ENCODE results near the gene CHI3L1. TPM values are rescaled to one million over a fixed set of nuclear protein-coding genes. Genes with fewer than 3 reads are reported as not detected.

The CHI3L1 gene
- total RNA-seq, 2 donors from 2014 or later: 0.85 to 9.4 TPM

GRCh38 chr1:203187689-203188264 is 1.3 kb upstream of the CHI3L1 start:
- TF ChIP-seq CTCF (IDR thresholded peaks at IDR 0.05): no peak
- Histone ChIP-seq H3K4me1 (peaks cover 0 to 7% of the 10 kb centered on the region in 2 donors), H3K27ac (no peak overlapping the region), H3K36me3 (no peaks in the 10 kb centered on the region), H3K4me3 (no peak overlapping the region), H3K27me3 (no peaks in the 10 kb centered on the region), H3K9me3 (no peaks in the 10 kb centered on the region)
- DNase-seq (ENCODE audit: low spot score): no peak

GRCh38 chr1:203187304-203187685 is 791 bp upstream of the CHI3L1 start:
- peaks cover 0 to 7% of the 10 kb centered on the region in 2 donors for H3K4me1 ChIP-seq

GRCh38 chr1:203186091-203186445 is 436 bp downstream of the CHI3L1 start:
- Histone ChIP-seq H3K27ac (no peak overlapping the region), H3K4me1 (peaks cover 0 to 7% of the 10 kb centered on the region in 2 donors), H3K27me3 (no peaks in the 10 kb centered on the region), H3K36me3 (no peaks in the 10 kb centered on the region), H3K9me3 (no peaks in the 10 kb centered on the region), H3K4me3 (no peak overlapping the region)
- no peak for DNase-seq (ENCODE audit: low spot score)
- TF ChIP-seq CTCF (IDR thresholded peaks at IDR 0.05): no peak

More at GRCh38 chr1:203187304-203187685, 791 bp upstream of the CHI3L1 start:
- no peak for DNase-seq (ENCODE audit: low spot score)
- no peak overlapping the region for H3K27ac ChIP-seq
- no peaks in the 10 kb centered on the region for H3K9me3 ChIP-seq
- no peaks in the 10 kb centered on the region for H3K27me3 ChIP-seq
- TF ChIP-seq CTCF (IDR thresholded peaks at IDR 0.05): no peak
- no peak overlapping the region for H3K4me3 ChIP-seq
- no peaks in the 10 kb centered on the region for H3K36me3 ChIP-seq

- H3K27me3 ChIP-seq: no peaks in the 10 kb centered on the region
- H3K4me1 ChIP-seq: peaks cover 0 to 7% of the 10 kb centered on the region in 2 donors
- TF ChIP-seq CTCF (IDR thresholded peaks at IDR 0.05): no peak
- no peak for DNase-seq (ENCODE audit: low spot score)
- no peaks in the 10 kb centered on the region for H3K9me3 ChIP-seq
- H3K4me3 ChIP-seq: no peak overlapping the region
- H3K27ac ChIP-seq: no peak overlapping the region
- H3K36me3 ChIP-seq: no peaks in the 10 kb centered on the region
These were observed 919 bp downstream of the CHI3L1 start for GRCh38 chr1:203185585-203185984.

- TF ChIP-seq CTCF (IDR thresholded peaks at IDR 0.05): no peak
- Histone ChIP-seq H3K36me3 (no peaks in the 10 kb centered on the region), H3K4me1 (peaks cover 0 to 7% of the 10 kb centered on the region in 2 donors), H3K4me3 (no peak overlapping the region), H3K9me3 (no peaks in the 10 kb centered on the region), H3K27me3 (no peaks in the 10 kb centered on the region), H3K27ac (no peak overlapping the region)
- no peak for DNase-seq (ENCODE audit: low spot score)
These were observed 1.4 kb downstream of the CHI3L1 start for GRCh38 chr1:203185061-203185461.

- DNase-seq (ENCODE audit: low spot score): no peak
- no peaks in the 10 kb centered on the region for H3K9me3 ChIP-seq
These were observed 2.0 kb downstream of the CHI3L1 start for GRCh38 chr1:203184467-203184866.

More at GRCh38 chr1:203184467-203184866, 2.0 kb downstream of the CHI3L1 start:
- Histone ChIP-seq H3K27me3 (no peaks in the 10 kb centered on the region), H3K4me3 (no peak overlapping the region), H3K4me1 (peaks cover 0 to 7% of the 10 kb centered on the region in 2 donors), H3K36me3 (no peaks in the 10 kb centered on the region), H3K27ac (no peak overlapping the region)
- no peak for TF ChIP-seq CTCF (IDR thresholded peaks at IDR 0.05)
